ENCODE results near the gene GABARAP.

GABARAP gene

GRCh38 chr17:7195971-7196370 lies 46.3 kb downstream of the GABARAP start:
- no peak overlapping the region for H3K4me3 ChIP-seq (ENCODE audit: low read depth, low read length)
- no peak for DNase-seq (ENCODE audit: low read depth, low spot score)
- in situ Hi-C loops (cut with HindIII; ENCODE audit: low sequenced_read_pairs) = no loop called here
- no peak for TF ChIP-seq CTCF (IDR thresholded peaks at IDR 0.05; ENCODE audit: low read depth, low read length)

GRCh38 chr17:7192271-7192937 lies 49.8 kb downstream of the GABARAP start:
- DNase-seq (ENCODE audit: low read depth, low spot score) = no peak
- no peak overlapping the region for H3K4me3 ChIP-seq (ENCODE audit: low read depth, low read length)
- in situ Hi-C loops (cut with HindIII; ENCODE audit: low sequenced_read_pairs) = no loop called here
- TF ChIP-seq CTCF (IDR thresholded peaks at IDR 0.05; ENCODE audit: low read depth, low read length) = no peak

GRCh38 chr17:7191571-7192270 lies 50.5 kb downstream of the GABARAP start:
- no peak for TF ChIP-seq CTCF (IDR thresholded peaks at IDR 0.05; ENCODE audit: low read depth, low read length)
- in situ Hi-C loops (cut with HindIII; ENCODE audit: low sequenced_read_pairs) = no loop called here
- H3K4me3 ChIP-seq (ENCODE audit: low read depth, low read length) = no peak overlapping the region
- no peak for DNase-seq (ENCODE audit: low read depth, low spot score)

GRCh38 chr17:7191069-7191468 lies 51.2 kb downstream of the GABARAP start:
- in situ Hi-C loops (cut with HindIII; ENCODE audit: low sequenced_read_pairs) = no loop called here
- no peak overlapping the region for H3K4me3 ChIP-seq (ENCODE audit: low read depth, low read length)
- no peak for TF ChIP-seq CTCF (IDR thresholded peaks at IDR 0.05; ENCODE audit: low read depth, low read length)
- DNase-seq (ENCODE audit: low read depth, low spot score) = no peak

- DNase-seq (ENCODE audit: low read depth, low spot score) = no peak
- in situ Hi-C loops (cut with HindIII; ENCODE audit: low sequenced_read_pairs) = no loop called here
- no peak for TF ChIP-seq CTCF (IDR thresholded peaks at IDR 0.05; ENCODE audit: low read depth, low read length)
- no peak overlapping the region for H3K4me3 ChIP-seq (ENCODE audit: low read depth, low read length)
Measured at GRCh38 chr17:7190276-7190917, 51.9 kb downstream of the GABARAP start.

Data from astrocyte of the spinal cord (primary cell).